BJ (cell line): ENCODE data around the gene SLC38A2. TPM values are rescaled to one million over a fixed set of nuclear protein-coding genes. Genes with fewer than 3 reads are reported as not detected.

ENCODE experiments used
- CTCF ChIA-PET: fragments of 350-600 bp; formaldehyde crosslinking; extraction: SDS; loops from one replicate; lab custom pipeline; 2021; ENCODE audit warnings: antibody characterized with exemption, inconsistent platforms; lab: Yijun Ruan, JAX
- POLR2A ChIA-PET: fragments of 300-600 bp; sonication (Branson Sonifier 250); formaldehyde crosslinking; extraction: SDS; loops from one replicate; lab custom pipeline; 2021; ENCODE audit warnings: antibody characterized with exemption; lab: Charles Lee
- DNase-seq: peaks from one replicate; pipeline ENCODE4 v3.0.0-alpha.2; 2011; ENCODE audit warnings: low read depth
- H3K27me3 ChIP-seq: 2 replicates; pipeline ENCODE4 v1.6.0; 2011; ENCODE audit warnings: low read length; ENCODE audit not compliant: control insufficient read depth, insufficient read depth
- H3K36me3 ChIP-seq: 2 replicates; pipeline ENCODE4 v1.5.1; 2011; ENCODE audit warnings: low read length; ENCODE audit not compliant: control insufficient read depth, insufficient read depth
- H3K4me3 ChIP-seq: 2 replicates; pipeline ENCODE4 v1.5.1; 2011; ENCODE audit warnings: low read depth, mild to moderate bottlenecking, control low read depth, low read length
- CTCF ChIP-seq: IDR thresholded peaks from 2 replicates; pipeline ENCODE4 v1.5.1; 2011; ENCODE audit warnings: low read depth, mild to moderate bottlenecking, control low read depth, inconsistent platforms, low read length, moderate library complexity; ENCODE audit not compliant: insufficient read depth
- polyA plus RNA-seq: library from polyadenylated mRNA; depleted of rRNA; stranded (reverse); fragments of >200 nt; gene quantifications from 2 replicates; pipeline ENCODE4 v1.2.3, GENCODE V29; 2011

SLC38A2 gene
- polyA plus RNA-seq, 1 experiment: 472 TPM

- no peaks in the 10 kb centered on the region for H3K27me3 ChIP-seq
- TF ChIP-seq CTCF: no peak
- ChIA-PET POLR2A (no interaction called here), CTCF (interaction anchor here (1.4 to 1.5 kb wide), 2 partner anchors 9 to 422 kb away, joined by 3 read pairs; no protein-coding TSS in a partner anchor)
- no peak overlapping the region for H3K4me3 ChIP-seq
- DNase-seq: no peak
- peaks cover 3% of the 10 kb centered on the region for H3K36me3 ChIP-seq
Measured at GRCh38 chr12:46354802-46355199, 17.8 kb downstream of the SLC38A2 start.

- no peak for DNase-seq
- POLR2A ChIA-PET: no interaction called here
- no peaks in the 10 kb centered on the region for H3K36me3 ChIP-seq
Measured at GRCh38 chr12:46354111-46354801, 18.3 kb downstream of the SLC38A2 start.

GRCh38 chr12:46351886-46352650, 20.5 kb downstream of the SLC38A2 start:
- no peaks in the 10 kb centered on the region for H3K36me3 ChIP-seq
- no peaks in the 10 kb centered on the region for H3K27me3 ChIP-seq
- DNase-seq: no peak
- POLR2A ChIA-PET: no interaction called here
- H3K4me3 ChIP-seq: no peak overlapping the region
- TF ChIP-seq CTCF: no peak
- CTCF ChIA-PET: interaction anchor here (0.7 to 1.0 kb wide), 2 partner anchors 198 to 317 kb away, joined by 3 read pairs; no protein-coding TSS in a partner anchor

More at GRCh38 chr12:46354111-46354801, 18.3 kb downstream of the SLC38A2 start:
- H3K4me3 ChIP-seq: no peak overlapping the region
- CTCF ChIA-PET: interaction anchor here (1.0 to 1.5 kb wide), 4 partner anchors 10 to 679 kb away, joined by 3 read pairs; no protein-coding TSS in a partner anchor
- no peaks in the 10 kb centered on the region for H3K27me3 ChIP-seq
- no peak for TF ChIP-seq CTCF

GRCh38 chr12:46351138-46351537, 21.4 kb downstream of the SLC38A2 start:
- no peak for TF ChIP-seq CTCF
- POLR2A ChIA-PET: no interaction called here
- Histone ChIP-seq H3K36me3 (no peaks in the 10 kb centered on the region), H3K27me3 (no peaks in the 10 kb centered on the region), H3K4me3 (no peak overlapping the region)
- no peak for DNase-seq
- CTCF ChIA-PET: interaction anchor here (1.0 kb wide), 1 partner anchor 197 kb away, joined by 3 read pairs; no protein-coding TSS in a partner anchor

GRCh38 chr12:46349253-46349652, 23.3 kb downstream of the SLC38A2 start:
- H3K27me3 ChIP-seq: no peaks in the 10 kb centered on the region
- no peak overlapping the region for H3K4me3 ChIP-seq
- no peaks in the 10 kb centered on the region for H3K36me3 ChIP-seq
- POLR2A ChIA-PET: no interaction called here
- CTCF ChIA-PET: interaction anchor here (1.3 kb wide), 1 partner anchor 326 kb away, joined by 4 read pairs; no protein-coding TSS in a partner anchor
- no peak for DNase-seq
- TF ChIP-seq CTCF: no peak
